SJCRH30 (cell line): ENCODE measurements around the gene POLN. TPM values are rescaled to one million over a fixed set of nuclear protein-coding genes. Genes with fewer than 3 reads are reported as not detected.
"Not testable (repeated sequence)": the region's sequence is repeated elsewhere in the genome, so short reads cannot be mapped to it uniquely, and the experiment has no call there.

ENCODE experiments used
- DNase-seq, 2 experiments: peaks; one replicate each; pipeline ENCODE4 v3.0.0-alpha.2; 2015 to 2020
- H3K27ac ChIP-seq: fragments of 250-450 bp; sonication (Bioruptor Pico); 2 replicates; pipeline ENCODE4 v1.5.1; 2020; ENCODE audit warnings: mild to moderate bottlenecking, moderate library complexity
- H3K27me3 ChIP-seq: fragments of 250-450 bp; sonication (Bioruptor Pico); 2 replicates; pipeline ENCODE4 v1.5.1; 2020; ENCODE audit warnings: mild to moderate bottlenecking, moderate library complexity
- H3K36me3 ChIP-seq: fragments of 250-450 bp; sonication (Bioruptor Pico); 2 replicates; pipeline ENCODE4 v1.5.1; 2020; ENCODE audit warnings: mild to moderate bottlenecking, moderate library complexity
- H3K4me1 ChIP-seq: fragments of 250-450 bp; sonication (Bioruptor Pico); 2 replicates; pipeline ENCODE4 v1.5.1; 2020; ENCODE audit warnings: mild to moderate bottlenecking, moderate library complexity
- H3K4me3 ChIP-seq: fragments of 250-450 bp; sonication (Bioruptor Pico); 2 replicates; pipeline ENCODE4 v1.5.1; 2020; ENCODE audit warnings: mild to moderate bottlenecking, moderate library complexity
- H3K9me3 ChIP-seq: fragments of 250-450 bp; sonication (Bioruptor Pico); replicated peaks from 2 replicates; pipeline ENCODE4 v1.5.1; 2020; ENCODE audit warnings: mild to moderate bottlenecking, moderate library complexity
- total RNA-seq: library from RNA; depleted of rRNA; stranded (reverse); fragments of >200 nt; shearing (Covaris generic); gene quantifications from 2 replicates; pipeline ENCODE4 v1.2.3, GENCODE V29; 2014

POLN gene
- total RNA-seq, 1 experiment from 2014 or later, result 1.4 TPM

GRCh38 chr4:2168469-2169319 is 73.2 kb downstream of the POLN start:
- Histone ChIP-seq H3K36me3 (no peaks in the 10 kb centered on the region), H3K4me1 (no peaks in the 10 kb centered on the region), H3K9me3 (no peaks in the 10 kb centered on the region), H3K27ac (no peak overlapping the region), H3K4me3 (no peak overlapping the region), H3K27me3 (no peaks in the 10 kb centered on the region)
- DNase-seq, result no peak

- H3K36me3 ChIP-seq, result no peaks in the 10 kb centered on the region
- H3K9me3 ChIP-seq, result no peaks in the 10 kb centered on the region
- H3K4me3 ChIP-seq, result no peak overlapping the region
- H3K27me3 ChIP-seq, result no peaks in the 10 kb centered on the region
- no peak overlapping the region for H3K27ac ChIP-seq
- DNase-seq, result no peak
- H3K4me1 ChIP-seq, result no peaks in the 10 kb centered on the region
Measured at GRCh38 chr4:2166253-2166652, 75.7 kb downstream of the POLN start.

DNA sequence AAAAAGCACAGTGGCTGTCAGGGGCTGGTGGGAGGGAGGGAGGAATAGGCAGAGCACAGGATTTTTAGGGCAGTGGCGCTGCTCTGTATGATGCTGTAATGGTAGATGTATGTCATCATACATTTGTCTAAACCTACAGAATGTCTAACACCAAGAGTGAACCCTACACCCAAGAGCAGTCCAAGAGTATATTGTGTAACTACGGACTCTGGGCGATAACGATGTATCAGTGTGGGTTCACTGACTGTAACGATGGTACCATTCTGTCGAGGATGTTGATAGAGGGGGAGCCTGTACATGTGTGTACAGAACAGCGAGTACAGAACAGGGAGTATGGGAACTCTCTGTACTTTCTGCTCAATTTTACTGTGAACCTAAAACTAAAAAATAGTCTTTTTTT is 76.5 kb downstream of the POLN start:
- Histone ChIP-seq H3K27ac (no peak overlapping the region), H3K4me1 (no peaks in the 10 kb centered on the region), H3K36me3 (no peaks in the 10 kb centered on the region)

GRCh38 chr4:2163311-2163821 is 78.6 kb downstream of the POLN start:
- no peaks in the 10 kb centered on the region for H3K9me3 ChIP-seq
- H3K27ac ChIP-seq, result no peak overlapping the region
- no peak for DNase-seq
- H3K4me1 ChIP-seq, result no peaks in the 10 kb centered on the region
- no peaks in the 10 kb centered on the region for H3K27me3 ChIP-seq
- H3K36me3 ChIP-seq, result no peaks in the 10 kb centered on the region
- no peak overlapping the region for H3K4me3 ChIP-seq

More for the DNA sequence above, 76.5 kb downstream of the POLN start:
- H3K27me3 ChIP-seq, result no peaks in the 10 kb centered on the region
- no peak overlapping the region for H3K4me3 ChIP-seq
- no peak for DNase-seq
- H3K9me3 ChIP-seq, result no peaks in the 10 kb centered on the region

- H3K9me3 ChIP-seq, H3K27me3 ChIP-seq, H3K36me3 ChIP-seq, H3K4me3 ChIP-seq, DNase-seq, H3K27ac ChIP-seq, H3K4me1 ChIP-seq: not testable (repeated sequence)
Measured at GRCh38 chr4:2161092-2161703, 80.7 kb downstream of the POLN start.

DNA sequence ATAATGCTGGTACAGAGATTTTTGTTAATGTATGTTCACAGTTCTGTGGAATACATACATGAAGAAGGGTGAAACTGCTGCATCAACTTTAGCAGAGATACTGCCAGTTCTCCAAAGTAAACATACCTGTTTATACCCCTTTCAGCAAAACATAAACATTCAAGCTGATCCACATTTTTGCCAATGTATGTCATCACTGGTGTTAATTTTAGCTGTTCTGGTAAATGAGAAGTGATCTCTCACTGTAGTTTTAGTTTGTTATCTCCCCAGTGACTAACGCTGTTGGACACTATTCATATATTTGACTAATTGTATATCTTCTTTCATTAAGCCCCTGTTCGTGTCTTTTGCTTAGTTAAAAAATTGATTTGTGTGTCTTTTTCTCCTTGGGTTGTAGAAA is 82.0 kb downstream of the POLN start:
- Histone ChIP-seq H3K27me3 (no peaks in the 10 kb centered on the region), H3K4me1 (no peaks in the 10 kb centered on the region), H3K36me3 (no peaks in the 10 kb centered on the region), H3K27ac (no peak overlapping the region), H3K9me3 (no peaks in the 10 kb centered on the region), H3K4me3 (no peak overlapping the region)
- DNase-seq, result no peak

GRCh38 chr4:2155246-2155645 is 86.7 kb downstream of the POLN start:
- Histone ChIP-seq H3K4me1 (no peaks in the 10 kb centered on the region), H3K36me3 (no peaks in the 10 kb centered on the region), H3K27ac (no peak overlapping the region), H3K9me3 (0 out of 2 replicates have a peak, but pooled peaks cover 7% of the 10 kb centered on the region), H3K4me3 (no peak overlapping the region), H3K27me3 (no peaks in the 10 kb centered on the region)
- DNase-seq, result no peak

DNA sequence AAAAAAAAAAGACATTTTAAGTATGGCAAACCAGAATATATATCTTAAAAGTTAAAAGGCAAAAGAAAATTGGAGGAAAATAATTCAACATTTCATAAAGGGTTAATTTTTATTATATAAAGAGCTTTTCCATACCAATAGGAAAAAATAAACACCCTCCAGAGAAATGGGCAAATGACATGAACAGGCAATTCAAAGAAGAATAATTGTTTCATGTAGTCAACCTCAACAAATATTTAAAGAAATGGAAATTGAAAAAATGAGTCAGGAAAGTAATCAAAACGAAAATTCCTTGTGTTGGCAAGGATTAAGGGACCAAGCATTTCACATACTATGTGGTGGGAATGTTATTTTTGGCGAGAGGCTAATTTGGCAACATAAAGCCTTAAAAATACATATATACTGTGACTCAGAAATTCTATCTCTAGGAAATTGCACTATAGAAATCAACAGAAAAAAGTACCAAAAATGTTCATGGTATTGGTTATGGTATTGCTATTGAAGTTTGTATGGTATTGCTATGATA is 87.6 kb downstream of the POLN start:
- H3K4me1 ChIP-seq, result no peaks in the 10 kb centered on the region
- no peak overlapping the region for H3K27ac ChIP-seq
- no peaks in the 10 kb centered on the region for H3K36me3 ChIP-seq
- H3K4me3 ChIP-seq, result no peak overlapping the region
- H3K9me3 ChIP-seq, result 0 out of 2 replicates have a peak, but pooled peaks cover 7% of the 10 kb centered on the region
- DNase-seq, result no peak
- H3K27me3 ChIP-seq, result no peaks in the 10 kb centered on the region

DNA sequence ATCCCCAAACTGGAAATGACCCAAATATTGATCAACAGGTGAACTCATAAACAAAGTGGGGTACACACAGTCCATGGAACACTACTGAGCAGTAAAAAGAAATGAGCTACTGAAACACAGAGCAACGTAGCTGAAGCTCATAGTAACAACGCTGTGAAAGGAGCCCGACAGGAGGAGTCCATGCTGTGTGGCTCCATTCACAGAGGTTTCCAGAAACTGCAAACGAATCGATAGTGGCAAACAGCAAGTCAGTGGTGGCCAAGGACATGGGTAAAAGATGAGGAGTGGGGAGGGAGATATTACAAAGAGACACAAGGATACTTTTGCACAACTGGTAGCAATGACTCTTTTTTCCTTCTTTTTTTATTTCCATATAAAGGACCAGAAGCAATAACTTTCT is 90.4 kb downstream of the POLN start:
- no peaks in the 10 kb centered on the region for H3K27me3 ChIP-seq
- H3K4me1 ChIP-seq, result no peaks in the 10 kb centered on the region
- H3K9me3 ChIP-seq, result 0 out of 2 replicates have a peak, but pooled peaks cover 7% of the 10 kb centered on the region
- no peak overlapping the region for H3K4me3 ChIP-seq
- H3K27ac ChIP-seq, result no peak overlapping the region
- no peak for DNase-seq
- H3K36me3 ChIP-seq, result no peaks in the 10 kb centered on the region

DNA sequence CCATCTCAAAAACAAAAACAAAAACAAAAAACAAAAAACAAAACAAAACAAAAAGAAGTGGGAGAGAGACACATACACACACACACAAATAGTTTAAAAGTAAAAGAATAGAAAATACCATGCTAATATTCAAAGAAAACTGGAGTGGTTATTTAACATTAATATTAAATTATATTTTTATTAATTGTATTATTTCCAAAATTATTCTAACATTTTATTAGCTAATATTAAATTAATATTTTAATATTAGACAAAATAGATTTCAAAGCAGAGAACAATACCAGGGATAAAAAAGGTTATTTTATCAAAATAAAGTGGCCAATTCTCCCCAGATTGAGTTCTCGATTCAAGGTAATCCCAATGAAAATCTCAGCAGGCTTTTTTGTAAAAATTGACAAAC is 91.8 kb downstream of the POLN start:
- H3K4me1 ChIP-seq, result no peaks in the 10 kb centered on the region
- no peak for DNase-seq
- H3K27ac ChIP-seq, result no peak overlapping the region
- H3K27me3 ChIP-seq, result no peaks in the 10 kb centered on the region
- H3K36me3 ChIP-seq, result no peaks in the 10 kb centered on the region
- no peak overlapping the region for H3K4me3 ChIP-seq
- H3K9me3 ChIP-seq, result 0 out of 2 replicates have a peak, but pooled peaks cover 7% of the 10 kb centered on the region

- H3K36me3 ChIP-seq, result no peaks in the 10 kb centered on the region
- no peaks in the 10 kb centered on the region for H3K27me3 ChIP-seq
- peaks cover 20% of the 10 kb centered on the region for H3K4me1 ChIP-seq
- DNase-seq, result peak in 1 of 2 experiments; percentile 65
- H3K9me3 ChIP-seq, result no peaks in the 10 kb centered on the region
- no peak overlapping the region for H3K27ac ChIP-seq
- no peak overlapping the region for H3K4me3 ChIP-seq
Measured at GRCh38 chr4:2142630-2143427, 99.1 kb downstream of the POLN start.

GRCh38 chr4:2141762-2142451 is 100.0 kb downstream of the POLN start:
- no peak overlapping the region for H3K4me3 ChIP-seq
- no peaks in the 10 kb centered on the region for H3K9me3 ChIP-seq
- H3K27me3 ChIP-seq, result no peaks in the 10 kb centered on the region
- peak in 1 of 2 experiments; percentile 32 for DNase-seq
- no peaks in the 10 kb centered on the region for H3K36me3 ChIP-seq
- H3K27ac ChIP-seq, result no peak overlapping the region
- peaks cover 20% of the 10 kb centered on the region for H3K4me1 ChIP-seq

GRCh38 chr4:2141022-2141761 is 100.7 kb downstream of the POLN start:
- Histone ChIP-seq H3K4me3 (no peak overlapping the region), H3K9me3 (no peaks in the 10 kb centered on the region), H3K36me3 (no peaks in the 10 kb centered on the region), H3K27me3 (no peaks in the 10 kb centered on the region), H3K4me1 (peaks cover 20% of the 10 kb centered on the region), H3K27ac (no peak overlapping the region)
- DNase-seq, result peak; percentile 24 to 50
